BE2C (cell line): ENCODE measurements around the gene TPD52L1.
"Not testable (repeated sequence)": the region's sequence is repeated elsewhere in the genome, so short reads cannot be mapped to it uniquely, and the experiment has no call there.

Experiments used
- DNase-seq: peaks from one replicate; pipeline ENCODE4 v3.0.0-alpha.2; 2020
- H3K27me3 ChIP-seq: fragments of 250-450 bp; sonication (Bioruptor Pico); 2 replicates; pipeline ENCODE4 v1.5.1; 2020; ENCODE audit warnings: mild to moderate bottlenecking
- H3K36me3 ChIP-seq: fragments of 250-450 bp; sonication (Bioruptor Pico); 2 replicates; pipeline ENCODE4 v1.5.1; 2020; ENCODE audit warnings: mild to moderate bottlenecking
- H3K4me1 ChIP-seq: fragments of 250-450 bp; sonication (Bioruptor Pico); 2 replicates; pipeline ENCODE4 v1.5.1; 2020
- H3K4me3 ChIP-seq: 2 replicates; pipeline ENCODE4 v1.5.1; 2011; ENCODE audit warnings: low read depth, low read length
- H3K9me3 ChIP-seq: fragments of 250-450 bp; sonication (Bioruptor Pico); 2 replicates; pipeline ENCODE4 v1.5.1; 2020
- TF ChIP-seq, protein P1 (sequence below): IDR thresholded peaks from 2 replicates; pipeline ENCODE4 v1.5.1; 2012; ENCODE audit warnings: mild to moderate bottlenecking, low read depth, low read length

TPD52L1 gene

DNA sequence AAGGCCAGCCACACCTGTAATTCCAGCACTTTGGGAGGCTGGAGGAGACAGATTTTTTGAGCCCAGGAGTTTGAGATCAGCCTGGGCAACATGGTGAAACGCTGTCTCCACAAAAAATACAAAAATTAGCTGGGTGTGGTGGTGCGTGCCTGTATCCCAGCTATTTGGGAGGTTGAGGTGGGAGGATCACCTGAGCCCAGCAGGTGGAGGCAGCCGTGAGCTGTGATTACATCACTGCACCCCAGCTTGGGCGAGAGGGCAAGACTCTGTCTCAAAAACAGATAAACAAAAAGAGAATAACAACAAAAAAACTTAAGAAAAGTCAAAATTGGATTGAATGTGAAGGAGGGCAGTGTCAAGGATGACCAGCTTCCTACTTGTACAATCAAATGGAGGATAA lies 2.9 kb downstream of the TPD52L1 start:
- no peak for DNase-seq
- TF ChIP-seq, protein P1, sequence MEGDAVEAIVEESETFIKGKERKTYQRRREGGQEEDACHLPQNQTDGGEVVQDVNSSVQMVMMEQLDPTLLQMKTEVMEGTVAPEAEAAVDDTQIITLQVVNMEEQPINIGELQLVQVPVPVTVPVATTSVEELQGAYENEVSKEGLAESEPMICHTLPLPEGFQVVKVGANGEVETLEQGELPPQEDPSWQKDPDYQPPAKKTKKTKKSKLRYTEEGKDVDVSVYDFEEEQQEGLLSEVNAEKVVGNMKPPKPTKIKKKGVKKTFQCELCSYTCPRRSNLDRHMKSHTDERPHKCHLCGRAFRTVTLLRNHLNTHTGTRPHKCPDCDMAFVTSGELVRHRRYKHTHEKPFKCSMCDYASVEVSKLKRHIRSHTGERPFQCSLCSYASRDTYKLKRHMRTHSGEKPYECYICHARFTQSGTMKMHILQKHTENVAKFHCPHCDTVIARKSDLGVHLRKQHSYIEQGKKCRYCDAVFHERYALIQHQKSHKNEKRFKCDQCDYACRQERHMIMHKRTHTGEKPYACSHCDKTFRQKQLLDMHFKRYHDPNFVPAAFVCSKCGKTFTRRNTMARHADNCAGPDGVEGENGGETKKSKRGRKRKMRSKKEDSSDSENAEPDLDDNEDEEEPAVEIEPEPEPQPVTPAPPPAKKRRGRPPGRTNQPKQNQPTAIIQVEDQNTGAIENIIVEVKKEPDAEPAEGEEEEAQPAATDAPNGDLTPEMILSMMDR = no peak
- no peak overlapping the region for H3K4me3 ChIP-seq

DNA sequence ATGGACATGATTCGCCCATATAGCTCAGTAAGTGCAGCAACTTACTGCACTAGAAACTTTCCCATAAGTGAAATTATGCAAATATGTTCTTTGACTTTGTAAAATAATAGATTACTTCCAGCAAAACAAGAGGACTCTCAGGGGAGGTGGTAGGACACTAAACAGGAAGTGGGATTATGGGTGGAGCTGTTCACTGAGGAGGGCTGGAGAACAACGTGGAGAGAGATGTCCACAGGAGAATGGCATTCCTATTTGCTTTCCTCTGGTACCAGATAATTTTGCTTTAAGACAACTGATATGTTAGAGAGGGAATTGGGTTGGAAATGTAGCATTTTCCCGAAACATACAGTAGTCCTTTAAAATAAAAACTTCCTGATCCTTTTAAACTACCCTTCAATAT lies 3.7 kb downstream of the TPD52L1 start:
- Histone ChIP-seq H3K36me3 (no peaks in the 10 kb centered on the region), H3K4me3 (no peak overlapping the region), H3K4me1 (no peaks in the 10 kb centered on the region), H3K9me3 (no peaks in the 10 kb centered on the region), H3K27me3 (peaks cover 23% of the 10 kb centered on the region)
- no peak for DNase-seq
- TF ChIP-seq, protein P1 = no peak

More for the DNA sequence above, 2.9 kb downstream of the TPD52L1 start:
- H3K27me3 ChIP-seq = peaks cover 31% of the 10 kb centered on the region
- H3K9me3 ChIP-seq = no peaks in the 10 kb centered on the region
- no peaks in the 10 kb centered on the region for H3K4me1 ChIP-seq
- no peaks in the 10 kb centered on the region for H3K36me3 ChIP-seq

DNA sequence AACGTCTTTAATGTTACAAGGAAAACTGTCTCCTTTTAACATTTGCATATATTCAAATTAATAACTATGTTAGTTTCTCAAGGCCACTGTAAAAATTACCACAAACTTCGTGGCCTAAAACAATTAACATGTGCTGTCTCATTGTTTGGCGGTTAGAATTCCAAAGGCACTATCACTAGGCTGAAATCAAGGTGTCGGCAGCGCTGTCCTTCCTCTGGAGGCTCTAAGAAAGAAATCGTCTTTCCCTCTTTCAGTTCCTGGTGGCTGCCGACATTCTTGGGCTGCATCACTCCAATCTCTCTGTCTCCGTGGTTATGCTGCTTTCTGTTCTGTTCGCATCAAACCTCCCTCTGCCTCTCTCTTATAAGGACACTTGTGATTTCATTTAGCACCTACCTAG lies 4.2 kb downstream of the TPD52L1 start:
- H3K36me3 ChIP-seq = no peaks in the 10 kb centered on the region
- TF ChIP-seq, protein P1 = no peak
- H3K9me3 ChIP-seq = no peaks in the 10 kb centered on the region
- no peak for DNase-seq
- no peaks in the 10 kb centered on the region for H3K4me1 ChIP-seq
- no peak overlapping the region for H3K4me3 ChIP-seq
- H3K27me3 ChIP-seq = peaks cover 19% of the 10 kb centered on the region

DNA sequence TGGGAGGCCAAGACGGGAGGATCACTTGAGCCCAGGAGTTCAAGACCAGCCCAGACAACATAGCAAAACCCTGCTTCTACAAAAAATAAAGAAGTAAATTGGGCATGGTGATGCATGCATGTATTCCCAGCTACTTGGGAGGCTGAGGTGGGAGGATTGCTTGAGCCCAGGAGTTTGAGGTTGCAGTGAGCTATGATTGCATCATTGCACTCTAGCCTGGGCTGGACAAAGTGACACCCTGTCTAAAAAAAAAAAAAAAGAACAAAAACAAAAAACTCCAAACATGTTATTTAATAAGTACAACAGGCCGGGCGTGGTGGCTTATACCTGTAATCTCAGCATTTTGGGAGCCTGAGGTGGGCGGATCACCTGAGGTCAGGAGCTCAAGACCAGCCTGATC lies 9.8 kb downstream of the TPD52L1 start:
- not testable (repeated sequence) for H3K4me1 ChIP-seq, H3K4me3 ChIP-seq, H3K9me3 ChIP-seq, H3K36me3 ChIP-seq, DNase-seq
- H3K27me3 ChIP-seq = peaks cover 21% of the 10 kb centered on the region

DNA sequence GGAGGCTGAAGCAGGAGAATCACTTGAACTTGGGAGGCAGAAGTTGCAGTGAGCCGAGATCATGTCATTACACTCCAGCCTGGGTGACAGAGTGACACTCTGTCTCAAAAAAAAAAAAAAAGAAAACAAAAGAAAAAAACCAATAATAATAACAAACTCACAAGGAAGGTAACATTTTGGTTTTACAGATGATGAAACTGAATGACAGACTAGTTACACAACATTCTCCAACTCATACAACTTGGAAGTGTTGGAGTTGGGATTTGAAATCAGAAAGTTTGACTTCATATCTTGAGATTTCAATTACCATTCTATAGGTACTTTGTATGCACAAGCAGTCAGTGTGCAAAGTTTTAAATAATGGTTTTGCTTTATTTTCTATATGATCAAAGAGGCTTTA lies 10.2 kb downstream of the TPD52L1 start:
- Histone ChIP-seq H3K9me3 (no peaks in the 10 kb centered on the region), H3K4me1 (no peaks in the 10 kb centered on the region), H3K4me3 (no peak overlapping the region), H3K36me3 (no peaks in the 10 kb centered on the region), H3K27me3 (peaks cover 18% of the 10 kb centered on the region)
- TF ChIP-seq, protein P1 = no peak
- no peak for DNase-seq

DNA sequence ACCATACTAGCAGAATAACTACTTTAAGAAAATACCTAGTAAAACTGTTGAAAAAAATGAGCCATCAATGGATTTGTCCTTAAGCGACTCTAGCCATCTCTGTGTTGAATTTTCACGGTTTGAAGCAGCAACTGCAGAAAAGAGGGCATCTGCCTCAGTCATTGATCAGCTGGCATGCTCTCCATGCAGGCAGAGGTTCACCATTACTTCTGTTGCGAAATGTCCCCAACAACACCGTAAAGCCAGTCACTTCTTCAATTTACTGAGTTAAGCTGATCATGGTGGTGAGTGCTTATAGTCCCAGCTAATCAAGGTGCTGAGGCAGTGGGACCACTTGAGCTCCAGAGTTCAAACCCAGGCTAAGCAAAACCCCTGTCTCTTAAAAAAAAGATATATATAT lies 11.1 kb downstream of the TPD52L1 start:
- no peak for DNase-seq
- no peaks in the 10 kb centered on the region for H3K9me3 ChIP-seq
- no peaks in the 10 kb centered on the region for H3K4me1 ChIP-seq
- peaks cover 17% of the 10 kb centered on the region for H3K27me3 ChIP-seq
- TF ChIP-seq, protein P1 = no peak
- H3K36me3 ChIP-seq = no peaks in the 10 kb centered on the region
- no peak overlapping the region for H3K4me3 ChIP-seq

DNA sequence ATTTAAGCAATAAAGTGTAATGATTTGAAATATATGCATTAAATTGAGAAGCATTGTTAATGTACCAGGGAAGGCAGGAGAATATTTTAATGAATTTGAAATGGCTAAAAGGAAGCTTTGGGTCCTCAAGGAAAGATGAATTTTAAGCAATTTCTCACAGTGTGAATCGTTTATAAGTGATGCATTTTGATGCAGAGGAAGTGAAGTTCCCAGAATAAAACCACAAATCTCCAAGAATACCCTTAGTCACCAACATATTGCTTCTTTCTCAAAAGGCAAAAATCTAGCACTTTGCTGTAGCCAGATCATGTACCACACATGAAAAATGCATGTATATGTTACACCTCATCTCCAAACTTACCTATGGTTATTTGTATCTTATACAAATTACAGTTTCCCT lies 11.7 kb downstream of the TPD52L1 start:
- H3K4me3 ChIP-seq = no peak overlapping the region
- DNase-seq = no peak
- H3K4me1 ChIP-seq = no peaks in the 10 kb centered on the region
- TF ChIP-seq, protein P1 = no peak
- H3K36me3 ChIP-seq = no peaks in the 10 kb centered on the region
- H3K27me3 ChIP-seq = peaks cover 17% of the 10 kb centered on the region
- no peaks in the 10 kb centered on the region for H3K9me3 ChIP-seq
